ENCODE measurements around the gene TRABD2B.

DNA sequence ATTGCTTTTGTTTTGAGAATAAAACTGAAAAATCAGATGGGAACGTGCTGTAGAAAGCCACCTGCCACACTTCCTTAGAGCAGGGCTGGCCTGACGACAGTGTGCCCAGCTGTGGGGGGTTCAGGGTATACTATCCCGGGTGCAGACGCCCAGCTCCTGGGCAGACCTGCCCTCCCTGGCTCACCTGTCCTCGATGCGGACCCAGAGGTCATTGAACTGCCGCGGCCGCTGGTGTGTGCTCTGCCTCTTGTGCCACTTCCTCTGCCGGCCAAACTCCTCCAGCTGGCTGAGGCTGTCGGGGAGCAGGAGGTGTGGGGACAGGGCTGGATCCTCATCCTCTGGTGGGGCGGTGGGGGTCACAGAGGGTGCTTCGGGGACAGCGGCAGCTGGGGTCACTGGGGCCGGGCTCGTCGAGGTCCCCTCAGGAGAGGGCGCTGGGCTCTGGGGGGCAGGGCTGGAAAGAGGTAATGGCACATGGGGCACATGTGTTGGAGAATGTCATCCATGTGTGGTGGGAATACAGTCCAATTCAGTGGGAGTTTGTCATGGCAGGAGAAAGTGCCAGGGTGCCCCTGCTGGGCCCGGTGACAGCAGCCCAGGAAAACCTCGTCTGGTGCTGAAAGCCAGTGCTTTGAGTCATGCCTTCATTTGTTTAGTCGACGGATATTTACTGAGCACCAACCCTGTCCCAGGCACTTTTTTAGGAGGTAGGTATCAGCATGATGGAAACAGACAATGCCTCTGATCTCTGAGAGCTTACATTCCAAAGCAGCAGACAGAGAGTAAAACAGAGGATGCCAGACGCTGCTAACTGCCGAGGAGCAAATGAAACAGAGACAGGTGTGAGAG lies 222.0 kb downstream of the TRABD2B start:
- TF ChIP-seq, protein P1, sequence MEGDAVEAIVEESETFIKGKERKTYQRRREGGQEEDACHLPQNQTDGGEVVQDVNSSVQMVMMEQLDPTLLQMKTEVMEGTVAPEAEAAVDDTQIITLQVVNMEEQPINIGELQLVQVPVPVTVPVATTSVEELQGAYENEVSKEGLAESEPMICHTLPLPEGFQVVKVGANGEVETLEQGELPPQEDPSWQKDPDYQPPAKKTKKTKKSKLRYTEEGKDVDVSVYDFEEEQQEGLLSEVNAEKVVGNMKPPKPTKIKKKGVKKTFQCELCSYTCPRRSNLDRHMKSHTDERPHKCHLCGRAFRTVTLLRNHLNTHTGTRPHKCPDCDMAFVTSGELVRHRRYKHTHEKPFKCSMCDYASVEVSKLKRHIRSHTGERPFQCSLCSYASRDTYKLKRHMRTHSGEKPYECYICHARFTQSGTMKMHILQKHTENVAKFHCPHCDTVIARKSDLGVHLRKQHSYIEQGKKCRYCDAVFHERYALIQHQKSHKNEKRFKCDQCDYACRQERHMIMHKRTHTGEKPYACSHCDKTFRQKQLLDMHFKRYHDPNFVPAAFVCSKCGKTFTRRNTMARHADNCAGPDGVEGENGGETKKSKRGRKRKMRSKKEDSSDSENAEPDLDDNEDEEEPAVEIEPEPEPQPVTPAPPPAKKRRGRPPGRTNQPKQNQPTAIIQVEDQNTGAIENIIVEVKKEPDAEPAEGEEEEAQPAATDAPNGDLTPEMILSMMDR (IDR thresholded peaks at IDR 0.05; ENCODE audit: insufficient read depth, low read length, poor library complexity, severe bottlenecking), result no peak
- no peak for TF ChIP-seq EZH2phosphoT487 (conservative IDR thresholded peaks at IDR 0.05; ENCODE audit: low read length)
